Tibial artery (tissue), 4 donors: ENCODE data around the gene SSR4.

Experiments used
- DNase-seq, 2 donors: peaks; one replicate each; pipeline ENCODE4 v3.0.0-alpha.2; 2019
- H3K27ac ChIP-seq, 2 donors: fragments of 200-600 bp; sonication (generic) in 1 of 2; 1 replicate in 1 of 2; 2 replicates in 1 of 2; pipeline ENCODE4 v1.5.1; 2018 to 2019; ENCODE audit warnings: mild to moderate bottlenecking in 1 of 2
- H3K27me3 ChIP-seq, 2 donors: fragments of 200-600 bp; sonication (generic) in 1 of 2; one replicate each; pipeline versions ENCODE4 v1.5.1 to v1.6.0; 2016 to 2019
- H3K36me3 ChIP-seq, 3 donors: fragments of 200-600 bp; sonication (generic) in 2 of 3; one replicate each; pipeline ENCODE4 v1.5.1; 2016 to 2019; ENCODE audit warnings: mild to moderate bottlenecking in 2 of 3
- H3K4me1 ChIP-seq, 4 donors: fragments of 200-600 bp; sonication (generic) in 2 of 4; 1 replicate in 3 of 4; 2 replicates in 1 of 4; pipeline ENCODE4 v1.5.1; 2016 to 2019
- H3K4me3 ChIP-seq, 2 donors: fragments of 200-600 bp; sonication (generic) in 1 of 2; 1 replicate in 1 of 2; 2 replicates in 1 of 2; pipeline ENCODE4 v1.5.1; 2018 to 2019; ENCODE audit warnings: mild to moderate bottlenecking in 2 of 2
- H3K9me3 ChIP-seq, 3 donors: fragments of 200-600 bp; sonication (generic) in 1 of 3; one replicate each; pipeline ENCODE4 v1.5.1; 2016 to 2019
- intact Hi-C: fragments of 100-400 bp; cut with DNase I; formaldehyde crosslinking; loops from one replicate; pipeline ENCODE4 v1.15.0; 2023; ENCODE audit warnings: low total_unique reads
- TF ChIP-seq, protein P1 (sequence below), 2 experiments: fragments of 200-600 bp in 1 of 2; fragments of 450-650 bp in 1 of 2; IDR thresholded peaks; one replicate each; pipeline ENCODE4 v1.5.1; 2017 to 2019; ENCODE audit warnings: antibody characterized with exemption in 2 of 2, mild to moderate bottlenecking in 1 of 2, moderate library complexity in 1 of 2

SSR4 gene

GRCh38 chrX:153802513-153803045 lies 8.1 kb downstream of the SSR4 start:
- Histone ChIP-seq H3K27ac (no peak overlapping the region), H3K4me3 (no peak overlapping the region), H3K9me3 (peaks cover 0 to 3% (median 0%) of the 10 kb centered on the region in 3 donors), H3K4me1 (peaks cover 0 to 19% (median 4%) of the 10 kb centered on the region in 4 donors), H3K27me3 (no peaks in the 10 kb centered on the region), H3K36me3 (peaks cover 4 to 25% (median 14%) of the 10 kb centered on the region in 3 donors)
- intact Hi-C loops = no loop called here
- TF ChIP-seq, protein P1, sequence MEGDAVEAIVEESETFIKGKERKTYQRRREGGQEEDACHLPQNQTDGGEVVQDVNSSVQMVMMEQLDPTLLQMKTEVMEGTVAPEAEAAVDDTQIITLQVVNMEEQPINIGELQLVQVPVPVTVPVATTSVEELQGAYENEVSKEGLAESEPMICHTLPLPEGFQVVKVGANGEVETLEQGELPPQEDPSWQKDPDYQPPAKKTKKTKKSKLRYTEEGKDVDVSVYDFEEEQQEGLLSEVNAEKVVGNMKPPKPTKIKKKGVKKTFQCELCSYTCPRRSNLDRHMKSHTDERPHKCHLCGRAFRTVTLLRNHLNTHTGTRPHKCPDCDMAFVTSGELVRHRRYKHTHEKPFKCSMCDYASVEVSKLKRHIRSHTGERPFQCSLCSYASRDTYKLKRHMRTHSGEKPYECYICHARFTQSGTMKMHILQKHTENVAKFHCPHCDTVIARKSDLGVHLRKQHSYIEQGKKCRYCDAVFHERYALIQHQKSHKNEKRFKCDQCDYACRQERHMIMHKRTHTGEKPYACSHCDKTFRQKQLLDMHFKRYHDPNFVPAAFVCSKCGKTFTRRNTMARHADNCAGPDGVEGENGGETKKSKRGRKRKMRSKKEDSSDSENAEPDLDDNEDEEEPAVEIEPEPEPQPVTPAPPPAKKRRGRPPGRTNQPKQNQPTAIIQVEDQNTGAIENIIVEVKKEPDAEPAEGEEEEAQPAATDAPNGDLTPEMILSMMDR (IDR thresholded peaks at IDR 0.05) = no peak
- no peak for DNase-seq

DNA sequence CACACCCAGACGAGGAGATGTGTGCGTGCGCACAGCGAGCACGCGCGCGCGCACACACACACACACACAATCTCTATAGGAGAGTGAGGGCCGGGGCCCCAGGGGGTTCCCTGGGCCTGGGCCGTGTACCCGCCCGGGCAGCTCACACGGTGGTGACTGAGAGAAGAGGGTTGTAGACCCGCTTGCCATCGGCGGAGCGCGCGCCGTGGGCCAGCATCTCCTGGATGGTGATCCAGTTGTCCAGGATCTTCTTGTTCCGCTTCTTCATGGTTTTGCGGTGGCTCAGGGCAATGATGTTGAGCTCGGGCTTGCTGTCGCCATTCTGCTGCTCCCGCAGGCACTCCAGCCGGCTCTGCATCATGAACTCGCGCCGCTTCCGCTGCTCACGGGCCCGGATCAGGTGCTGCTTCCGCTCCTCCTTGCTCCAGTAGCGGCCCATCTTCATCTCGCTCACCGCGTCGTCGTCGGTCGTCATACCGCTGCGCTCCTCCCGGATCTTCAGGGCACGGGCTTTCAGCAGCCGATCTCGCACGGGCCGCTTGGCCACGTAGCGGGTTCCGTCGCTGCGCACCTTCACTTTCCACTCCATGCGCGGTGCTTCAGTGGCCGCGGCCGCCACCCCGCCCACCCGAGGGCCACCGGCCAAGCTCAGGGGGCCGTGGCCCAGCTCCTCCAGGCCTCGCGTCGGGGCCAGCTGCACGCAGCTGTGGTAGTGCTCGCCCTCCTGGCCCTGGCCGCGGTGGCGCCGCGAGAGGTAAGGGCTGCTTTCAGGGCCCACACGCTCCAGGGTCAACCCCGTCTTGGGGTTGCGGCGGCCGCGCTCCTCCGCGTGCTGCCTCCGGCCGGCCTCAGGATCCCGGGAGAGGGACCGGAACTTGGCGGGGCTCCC lies 9.0 kb downstream of the SSR4 start:
- Histone ChIP-seq H3K4me3 (no peak overlapping the region), H3K9me3 (no peaks in the 10 kb centered on the region), H3K27ac (no peak overlapping the region), H3K27me3 (no peaks in the 10 kb centered on the region), H3K4me1 (peaks cover 0 to 19% (median 4%) of the 10 kb centered on the region in 4 donors), H3K36me3 (peaks cover 0 to 16% (median 5%) of the 10 kb centered on the region in 3 donors)
- intact Hi-C loops = no loop called here
- TF ChIP-seq, protein P1 (IDR thresholded peaks at IDR 0.05) = no peak
- DNase-seq = no peak

GRCh38 chrX:153804100-153804595 lies 9.7 kb downstream of the SSR4 start:
- no peak for DNase-seq
- no peak overlapping the region for H3K27ac ChIP-seq
- no peak overlapping the region for H3K4me3 ChIP-seq
- TF ChIP-seq, protein P1 (IDR thresholded peaks at IDR 0.05) = no peak
- peaks cover 0 to 17% (median 4%) of the 10 kb centered on the region in 4 donors for H3K4me1 ChIP-seq
- intact Hi-C loops = no loop called here
- peaks cover 0 to 9% (median 0%) of the 10 kb centered on the region in 3 donors for H3K36me3 ChIP-seq
- no peaks in the 10 kb centered on the region for H3K27me3 ChIP-seq
- no peaks in the 10 kb centered on the region for H3K9me3 ChIP-seq

GRCh38 chrX:153804621-153805020 lies 10.2 kb downstream of the SSR4 start:
- Histone ChIP-seq H3K4me1 (peaks cover 0 to 12% (median 3%) of the 10 kb centered on the region in 4 donors), H3K4me3 (no peak overlapping the region), H3K27ac (no peak overlapping the region), H3K9me3 (no peaks in the 10 kb centered on the region), H3K36me3 (peaks cover 0 to 8% (median 0%) of the 10 kb centered on the region in 3 donors), H3K27me3 (no peaks in the 10 kb centered on the region)
- DNase-seq = no peak
- TF ChIP-seq, protein P1 (IDR thresholded peaks at IDR 0.05) = no peak
- intact Hi-C loops = no loop called here

- no peak for DNase-seq
- no peak overlapping the region for H3K27ac ChIP-seq
- peaks cover 0 to 8% (median 0%) of the 10 kb centered on the region in 3 donors for H3K36me3 ChIP-seq
- TF ChIP-seq, protein P1 (IDR thresholded peaks at IDR 0.05) = no peak
- intact Hi-C loops = no loop called here
- peaks cover 0 to 4% (median 2%) of the 10 kb centered on the region in 4 donors for H3K4me1 ChIP-seq
- no peak overlapping the region for H3K4me3 ChIP-seq
- no peaks in the 10 kb centered on the region for H3K27me3 ChIP-seq
- H3K9me3 ChIP-seq = peaks cover 0 to under 1% (median 0%) of the 10 kb centered on the region in 3 donors
Observed at GRCh38 chrX:153805436-153805835, 11.0 kb downstream of the SSR4 start.
